ENCODE results near the gene JAZF1.

- TF ChIP-seq CTCF (IDR thresholded peaks at IDR 0.05) (no peak), POLR2A (IDR thresholded peaks at IDR 0.05) (no peak)
Observed at GRCh38 chr7:27943241-27943640, 237.4 kb downstream of the JAZF1 start.
